Fibroblast of lung (primary cell): Measurements from ENCODE around the gene CTDSPL. TPM values are rescaled to one million over a fixed set of nuclear protein-coding genes. Genes with fewer than 3 reads are reported as not detected.

Experiments
- DNase-seq, 2 donors: peaks; one replicate each; pipeline versions ENCODE4 v3.0.0 to v3.0.0-alpha.2; 2010; ENCODE audit warnings: low read depth in 2 of 2
- H2AFZ ChIP-seq: 2 replicates; pipeline ENCODE4 v1.5.1; 2012; ENCODE audit warnings: low read length, control low read depth, inconsistent platforms
- H3K27ac ChIP-seq: 2 replicates; pipeline ENCODE4 v1.5.1; 2011; ENCODE audit warnings: low read length, control low read depth; ENCODE audit not compliant: insufficient read depth
- H3K27me3 ChIP-seq: 2 replicates; pipeline ENCODE4 v1.5.1; 2011; ENCODE audit warnings: mild to moderate bottlenecking, low read length; ENCODE audit not compliant: control insufficient read depth, insufficient read depth
- H3K36me3 ChIP-seq: 2 replicates; pipeline ENCODE4 v1.5.1; 2011; ENCODE audit warnings: low read length; ENCODE audit not compliant: control insufficient read depth, insufficient read depth
- H3K4me1 ChIP-seq: 2 replicates; pipeline ENCODE4 v1.5.1; 2011; ENCODE audit warnings: low read length; ENCODE audit not compliant: control insufficient read depth, insufficient read depth; ENCODE audit errors: extremely low read depth
- H3K4me2 ChIP-seq: 2 replicates; pipeline ENCODE4 v1.5.1; 2011; ENCODE audit warnings: low read length, control low read depth; ENCODE audit not compliant: insufficient read depth; ENCODE audit errors: extremely low read depth
- H3K4me3 ChIP-seq, 4 experiments: fragments of 200-600 bp in 1 of 4; sonication (generic) in 1 of 4; replicated peaks in 1 of 4; 2 replicates each; pipeline ENCODE4 v1.5.1; 2011 to 2016; ENCODE audit warnings: low read length in 4 of 4, low read depth in 3 of 4, mild to moderate bottlenecking in 3 of 4, control low read depth in 2 of 4, inconsistent platforms in 1 of 4, mixed read lengths in 1 of 4; ENCODE audit not compliant: insufficient read depth in 1 of 4; ENCODE audit errors: control extremely low read depth in 1 of 4
- H3K79me2 ChIP-seq: 2 replicates; pipeline ENCODE4 v1.5.1; 2012; ENCODE audit warnings: mild to moderate bottlenecking, low read length, inconsistent platforms; ENCODE audit not compliant: control insufficient read depth, insufficient read depth
- H3K9ac ChIP-seq: 2 replicates; pipeline ENCODE4 v1.5.1; 2011; ENCODE audit warnings: mild to moderate bottlenecking, low read length, control low read depth; ENCODE audit not compliant: insufficient read depth
- H3K9me3 ChIP-seq: 2 replicates; pipeline ENCODE4 v1.5.1; 2012; ENCODE audit warnings: low read depth, low read length; ENCODE audit not compliant: control insufficient read depth, insufficient read depth
- H4K20me1 ChIP-seq: 2 replicates; pipeline ENCODE4 v1.5.1; 2011; ENCODE audit warnings: low read length; ENCODE audit not compliant: control insufficient read depth, insufficient read depth; ENCODE audit errors: extremely low read depth
- CTCF ChIP-seq, 2 donors: IDR thresholded peaks in 1 of 2; conservative IDR thresholded peaks in 1 of 2; 1 replicate in 1 of 2; 2 replicates in 1 of 2; pipeline ENCODE4 v1.5.1; 2011 to 2012; ENCODE audit warnings: low read length in 2 of 2, control low read depth in 1 of 2, inconsistent platforms in 1 of 2, low read depth in 1 of 2, mild to moderate bottlenecking in 1 of 2
- EZH2 ChIP-seq: IDR thresholded peaks from 2 replicates; pipeline ENCODE4 v1.5.1; 2012; ENCODE audit warnings: low read length, control low read depth, mild to moderate bottlenecking; ENCODE audit errors: missing control alignments
- polyA plus RNA-seq, 2 donors: library from polyadenylated mRNA; depleted of rRNA in 1 of 2; stranded (reverse) in 1 of 2; unstranded in 1 of 2; fragments of >200 nt; gene quantifications; 2 replicates each; pipeline ENCODE4 v1.2.1, GENCODE V29; 2011 to 2012; ENCODE audit warnings: missing spikeins in 1 of 2
- total RNA-seq: library from RNA; depleted of rRNA; stranded (reverse); fragments of >200 nt; gene quantifications from 2 replicates; pipeline ENCODE4 v1.2.1, GENCODE V29; 2014

Gene CTDSPL
- total and polyA plus RNA-seq, 2 donors (not counting 1 experiment from before 2014, with no cell fraction given), result 34.0 to 51.5 TPM

- Histone ChIP-seq H4K20me1 (no peaks in the 10 kb centered on the region), H3K9me3 (no peaks in the 10 kb centered on the region), H3K27me3 (no peaks in the 10 kb centered on the region), H3K36me3 (no peaks in the 10 kb centered on the region), H3K4me2 (no peak overlapping the region), H3K9ac (no peak overlapping the region), H3K4me1 (peaks cover 2% of the 10 kb centered on the region), H2AFZ (no peak overlapping the region), H3K27ac (no peak overlapping the region), H3K79me2 (no peaks in the 10 kb centered on the region), H3K4me3 (no peak overlapping the region)
- TF ChIP-seq EZH2 (no peak), CTCF (conservative IDR thresholded peaks at IDR 0.05 in 1 of 2, IDR thresholded peaks at IDR 0.05 in 1 of 2; ENCODE audit: low read depth in 1 of 2, low read length in 2 of 2) (no peak)
- DNase-seq, result no peak
Measured at GRCh38 chr3:37989821-37990480, 128.3 kb downstream of the CTDSPL start.

GRCh38 chr3:37990527-37990926, 128.8 kb downstream of the CTDSPL start, which contains the start of gene VILL:
Gene VILL, plus strand, starts transcription at chr3:37990786. Its CDS starts 2,887 bp downstream, at chr3:37993673.
- no peak for TF ChIP-seq EZH2
- no peak within 1 kb of the TSS for H2AFZ ChIP-seq
- no peak within 1 kb of the TSS for H3K9ac ChIP-seq

GRCh38 chr3:37991109-37991508, 129.4 kb downstream of the CTDSPL start:
- no peak for DNase-seq
- Histone ChIP-seq H2AFZ (no peak overlapping the region), H3K9me3 (no peaks in the 10 kb centered on the region), H3K27ac (no peak overlapping the region), H3K9ac (no peak overlapping the region), H3K4me2 (no peak overlapping the region), H3K79me2 (no peaks in the 10 kb centered on the region), H3K4me1 (peaks cover 2% of the 10 kb centered on the region), H3K4me3 (no peak overlapping the region), H3K27me3 (no peaks in the 10 kb centered on the region), H4K20me1 (no peaks in the 10 kb centered on the region), H3K36me3 (no peaks in the 10 kb centered on the region)
- TF ChIP-seq EZH2 (no peak), CTCF (conservative IDR thresholded peaks at IDR 0.05 in 1 of 2, IDR thresholded peaks at IDR 0.05 in 1 of 2; ENCODE audit: low read depth in 1 of 2, low read length in 2 of 2) (no peak)

More at GRCh38 chr3:37990527-37990926, 128.8 kb downstream of the CTDSPL start, which contains the start of gene VILL:
- Histone ChIP-seq H3K9me3 (no peaks in the 10 kb centered on the region), H3K36me3 (no peaks in the 10 kb centered on the region), H3K4me3 (no peak within 1 kb of the TSS), H3K27ac (no peak within 1 kb of the TSS), H4K20me1 (no peaks in the 10 kb centered on the region), H3K27me3 (no peaks in the 10 kb centered on the region), H3K4me2 (no peak within 1 kb of the TSS), H3K79me2 (no peaks in the 10 kb centered on the region), H3K4me1 (peaks cover 2% of the 10 kb centered on the region)
- no peak for DNase-seq
